GM18520 (cell line): Measurements from ENCODE around the gene KRT12.
"Not testable (repeated sequence)": the region's sequence is repeated elsewhere in the genome, so short reads cannot be mapped to it uniquely, and the experiment has no call there.

ENCODE experiments used
- ATAC-seq: cut with Tn5 transposase; IDR thresholded peaks from one replicate; pipeline ENCODE4 v1.9.1; 2021; ENCODE audit not compliant: unreplicated experiment

The KRT12 gene

GRCh38 chr17:40818733-40819527 lies 48.1 kb downstream of the KRT12 start:
- ATAC-seq, result peak; percentile 37

GRCh38 chr17:40818343-40818732 lies 48.7 kb downstream of the KRT12 start:
- ATAC-seq, result no peak

- ATAC-seq, result no peak
Observed at GRCh38 chr17:40817103-40817682, 49.8 kb downstream of the KRT12 start.

- ATAC-seq, result no peak
Observed at GRCh38 chr17:40816569-40816968, 50.5 kb downstream of the KRT12 start.

GRCh38 chr17:40815381-40815780 lies 51.6 kb downstream of the KRT12 start:
- ATAC-seq, result no peak

- not testable (repeated sequence) for ATAC-seq
Observed at GRCh38 chr17:40814657-40815056, 52.4 kb downstream of the KRT12 start.

GRCh38 chr17:40813804-40814203 lies 53.2 kb downstream of the KRT12 start:
- no peak for ATAC-seq

GRCh38 chr17:40812639-40813038 lies 54.4 kb downstream of the KRT12 start:
- ATAC-seq, result no peak
